Activated B cell treated with CpG ODN at 0.5 μM for 24 hours (primary cell): ENCODE measurements around the gene TLNRD1. TPM values are rescaled to one million over a fixed set of nuclear protein-coding genes. Genes with fewer than 3 reads are reported as not detected.

Experiments
- ATAC-seq: fragments of 200-7000 bp; cut with Tn5 transposase; one replicate; pipeline ENCODE4 v1.10.0; 2021; ENCODE audit warnings: low read depth, mild to moderate bottlenecking, moderate library complexity
- CTCF ChIA-PET: fragments of 350-600 bp; sonication (Branson Sonifier 250); formaldehyde crosslinking; loops from one replicate; lab custom pipeline; 2021; ENCODE audit warnings: antibody characterized with exemption; lab: Charles Lee
- POLR2A ChIA-PET: fragments of 350-600 bp; sonication (Branson Sonifier 250); formaldehyde crosslinking; loops from one replicate; lab custom pipeline; 2021; ENCODE audit warnings: antibody characterized with exemption; lab: Charles Lee
- DNase-seq: peaks from one replicate; pipeline ENCODE4 v3.0.0; 2022
- H3K27ac Mint-ChIP-seq: one replicate; pipeline ENCODE4 v1.8.0; 2020; ENCODE audit warnings: mixed read lengths
- H3K27me3 Mint-ChIP-seq: one replicate; pipeline ENCODE4 v1.8.0; 2021; ENCODE audit warnings: mixed read lengths
- H3K36me3 Mint-ChIP-seq: one replicate; pipeline ENCODE4 v1.8.0; 2021; ENCODE audit warnings: low read depth, mixed read lengths
- H3K4me1 Mint-ChIP-seq: one replicate; pipeline ENCODE4 v1.8.0; 2021; ENCODE audit warnings: mixed read lengths
- H3K4me3 Mint-ChIP-seq: one replicate; pipeline ENCODE4 v1.8.0; 2020; ENCODE audit warnings: mild to moderate bottlenecking, mixed read lengths
- H3K9me3 Mint-ChIP-seq: one replicate; pipeline ENCODE4 v1.8.0; 2020; ENCODE audit warnings: mixed read lengths
- CTCF ChIP-seq: fragments of 200-600 bp; IDR thresholded peaks from one replicate; pipeline ENCODE4 v1.8.0; 2022; ENCODE audit warnings: antibody characterized with exemption, mild to moderate bottlenecking
- intact Hi-C: fragments of 100-400 bp; cut with micrococcal nuclease; formaldehyde crosslinking; loops from one replicate; pipeline ENCODE4 v1.15.1; 2024
- total RNA-seq: library from RNA; stranded (reverse); gene quantifications from 2 replicates; pipeline ENCODE4 v1.2.3, GENCODE V29; 2022

The TLNRD1 gene
- total RNA-seq, 1 donor from 2014 or later, result 25.7 TPM

GRCh38 chr15:80970658-80971057 lies 30.1 kb upstream of the TLNRD1 start:
- H3K36me3 Mint-ChIP-seq, result peaks cover 45% of the 10 kb centered on the region
- no peak overlapping the region for H3K27ac Mint-ChIP-seq
- POLR2A ChIA-PET, result no interaction called here
- CTCF ChIA-PET, result interaction anchor here (0.9 to 3.7 kb wide), 16 partner anchors 9 to 521 kb away, joined by 3 to 54 read pairs (median 4); no protein-coding TSS in a partner anchor
- no peaks in the 10 kb centered on the region for H3K9me3 Mint-ChIP-seq
- peaks cover 9% of the 10 kb centered on the region for H3K4me1 Mint-ChIP-seq
- ATAC-seq, result no peak
- TF ChIP-seq CTCF, result no peak
- no peaks in the 10 kb centered on the region for H3K27me3 Mint-ChIP-seq
- DNase-seq, result no peak
- H3K4me3 Mint-ChIP-seq, result no peak overlapping the region
- intact Hi-C loops, result loop anchor here (1.0 kb wide), 2 partner anchors 191 to 514 kb away; partner anchors contain the start of gene CEMIP

- intact Hi-C loops, result no loop called here
- CTCF ChIA-PET, result interaction anchor here (1.3 to 3.7 kb wide), 6 partner anchors 9 to 516 kb away, joined by 3 to 54 read pairs (median 14); no protein-coding TSS in a partner anchor
- H3K27me3 Mint-ChIP-seq, result no peaks in the 10 kb centered on the region
- no peak overlapping the region for H3K27ac Mint-ChIP-seq
- H3K9me3 Mint-ChIP-seq, result no peaks in the 10 kb centered on the region
- DNase-seq, result no peak
- POLR2A ChIA-PET, result no interaction called here
- no peak for TF ChIP-seq CTCF
- peaks cover 45% of the 10 kb centered on the region for H3K36me3 Mint-ChIP-seq
- ATAC-seq, result no peak
- no peak overlapping the region for H3K4me3 Mint-ChIP-seq
- peaks cover 9% of the 10 kb centered on the region for H3K4me1 Mint-ChIP-seq
Observed at GRCh38 chr15:80971143-80971542, 29.6 kb upstream of the TLNRD1 start.

GRCh38 chr15:80972276-80972675 lies 28.4 kb upstream of the TLNRD1 start:
- Mint-ChIP-seq H3K27ac (no peak overlapping the region), H3K4me1 (peaks cover 16% of the 10 kb centered on the region), H3K27me3 (no peaks in the 10 kb centered on the region), H3K9me3 (no peaks in the 10 kb centered on the region), H3K4me3 (no peak overlapping the region), H3K36me3 (peaks cover 51% of the 10 kb centered on the region)
- ATAC-seq (no peak), DNase-seq (no peak)
- ChIA-PET CTCF (no interaction called here), POLR2A (no interaction called here)
- TF ChIP-seq CTCF, result no peak
- intact Hi-C loops, result no loop called here

- Mint-ChIP-seq H3K9me3 (no peaks in the 10 kb centered on the region), H3K4me1 (peaks cover 28% of the 10 kb centered on the region), H3K27ac (no peak overlapping the region), H3K4me3 (no peak overlapping the region), H3K36me3 (peaks cover 62% of the 10 kb centered on the region), H3K27me3 (no peaks in the 10 kb centered on the region)
- CTCF ChIA-PET, result interaction anchor here (2.7 kb wide), 1 partner anchor 292 kb away, joined by 11 read pairs; no protein-coding TSS in a partner anchor
- no peak for DNase-seq
- intact Hi-C loops, result no loop called here
- ATAC-seq, result no peak
- no peak for TF ChIP-seq CTCF
- POLR2A ChIA-PET, result interaction anchor here (0.6 kb wide), 1 partner anchor 319 kb away, joined by 3 read pairs; no protein-coding TSS in a partner anchor
Observed at GRCh38 chr15:80974914-80975313, 25.8 kb upstream of the TLNRD1 start.

GRCh38 chr15:80976851-80977250 lies 23.9 kb upstream of the TLNRD1 start:
- no peak for TF ChIP-seq CTCF
- Mint-ChIP-seq H3K27me3 (no peaks in the 10 kb centered on the region), H3K4me1 (peaks cover 22% of the 10 kb centered on the region), H3K27ac (peak overlapping the region; percentile 51), H3K36me3 (peaks cover 63% of the 10 kb centered on the region), H3K9me3 (no peaks in the 10 kb centered on the region), H3K4me3 (no peak overlapping the region)
- DNase-seq (no peak), ATAC-seq (no peak)
- ChIA-PET POLR2A (interaction anchor here (1.0 to 1.2 kb wide), 2 partner anchors 24 to 289 kb away, joined by 3 to 4 read pairs; no protein-coding TSS in a partner anchor), CTCF (interaction anchor here (1.0 to 2.5 kb wide), 3 partner anchors 8 to 289 kb away, joined by 3 to 33 read pairs (median 3); no protein-coding TSS in a partner anchor)
- intact Hi-C loops, result loop anchor here (1.0 kb wide), 2 partner anchors 131 to 289 kb away; no protein-coding TSS in a partner anchor
